DMS153 treated with DMSO at 0.1 percent for 48 hours (cell line): ENCODE measurements around the gene MRPL49.
"Not testable (repeated sequence)": the region's sequence is repeated elsewhere in the genome, so short reads cannot be mapped to it uniquely, and the experiment has no call there.

Experiments
- DNase-seq: peaks from one replicate; lab custom pipeline; 2025; ENCODE audit not compliant: unreplicated experiment; lab: John Stamatoyannopoulos, UW

The MRPL49 gene

GRCh38 chr11:65132988-65133700, 11.0 kb downstream of the MRPL49 start:
- no peak for DNase-seq

DNA sequence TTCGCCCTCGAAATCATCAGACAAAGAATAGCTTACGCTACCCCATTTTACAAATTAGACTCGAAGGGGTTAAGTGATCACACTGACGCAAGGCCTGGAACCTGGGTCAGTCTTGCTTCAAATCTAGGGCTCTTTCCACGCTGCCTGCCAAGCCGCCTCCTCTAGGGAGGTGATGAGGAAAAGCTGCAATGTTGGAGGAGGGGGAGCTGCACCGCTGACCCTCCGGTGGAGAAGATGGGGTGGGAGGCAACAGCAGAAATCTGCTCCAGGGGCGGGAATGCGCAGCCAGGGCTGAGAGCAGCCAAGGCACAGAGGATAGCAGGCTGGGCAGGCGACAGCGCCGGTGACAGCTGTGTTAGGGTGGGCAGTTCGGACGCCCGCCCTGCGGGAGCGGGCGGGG, 11.6 kb downstream of the MRPL49 start:
- DNase-seq = no peak

GRCh38 chr11:65134240-65134951, 12.3 kb downstream of the MRPL49 start, which contains the start of gene SYVN1:
TSS of gene SYVN1 (minus strand) at chr11:65134519. CDS start at chr11:65133601, 918 bp downstream.
- DNase-seq = no peak

DNA sequence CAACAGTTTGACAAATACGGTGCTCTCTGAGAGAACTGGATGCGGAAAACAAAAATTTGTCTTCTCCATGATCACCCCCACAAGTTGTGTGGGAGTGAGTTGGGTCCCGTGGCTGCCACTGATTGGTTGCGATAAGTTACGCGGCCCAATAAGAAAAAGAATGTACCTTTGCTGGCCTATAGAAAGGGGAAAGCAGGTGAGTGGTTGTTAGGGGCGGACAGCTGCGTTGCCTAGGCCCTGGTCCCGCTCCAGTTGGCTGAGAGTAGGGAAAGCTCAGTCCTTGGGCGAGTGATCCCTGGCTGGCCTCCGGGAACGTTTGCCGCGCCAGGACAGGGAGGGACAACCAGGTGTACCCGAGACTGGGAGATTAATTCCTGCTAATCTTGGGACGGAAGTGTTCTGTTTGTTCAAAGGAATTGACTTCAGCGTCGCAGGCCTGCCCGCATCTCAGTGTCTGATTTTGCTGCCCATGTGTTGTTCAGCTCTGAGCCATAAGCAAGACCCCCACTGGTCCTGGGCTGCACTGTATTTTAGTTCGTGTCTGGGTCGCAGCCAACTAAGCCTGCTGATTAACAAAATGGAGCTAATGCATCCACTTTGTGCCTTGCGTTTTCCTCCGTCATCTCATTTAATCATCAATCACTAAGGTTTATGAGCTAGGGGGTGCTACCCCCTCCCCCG, 13.0 kb downstream of the MRPL49 start:
- DNase-seq = peak; percentile 97

GRCh38 chr11:65135633-65136145, 13.6 kb downstream of the MRPL49 start:
- no peak for DNase-seq

DNA sequence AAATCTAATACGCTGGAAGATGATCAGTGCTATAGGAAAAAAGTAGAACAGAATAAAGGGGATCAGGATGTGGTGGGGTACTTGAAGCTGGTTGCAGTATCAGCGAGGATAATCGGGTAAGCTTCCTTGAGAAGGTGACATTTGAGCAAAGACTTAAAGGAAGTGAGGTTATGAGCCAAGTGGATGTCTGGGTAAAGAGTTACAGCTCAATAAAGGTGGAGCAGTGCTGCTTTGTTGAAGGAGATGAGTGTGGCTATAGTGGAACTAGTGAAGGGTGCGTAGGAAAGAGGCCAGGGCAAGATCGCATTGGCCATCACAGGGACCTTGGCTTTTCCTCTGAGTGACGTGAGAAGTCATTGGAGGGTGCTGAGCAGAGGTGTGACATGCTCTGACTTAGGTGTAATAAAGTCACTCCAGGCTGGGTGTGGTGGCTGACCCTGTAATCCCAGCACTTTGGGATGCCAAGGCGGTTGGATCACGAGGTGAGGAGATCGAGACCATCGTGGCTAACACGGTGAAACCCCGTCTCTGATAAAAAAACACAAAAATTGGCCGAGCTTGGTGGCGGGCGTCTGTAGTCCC, 14.5 kb downstream of the MRPL49 start:
- no peak for DNase-seq

- DNase-seq = no peak
Observed at GRCh38 chr11:65141896-65142494, 19.9 kb downstream of the MRPL49 start.

- DNase-seq = no peak
Observed at GRCh38 chr11:65147352-65148075, 25.4 kb downstream of the MRPL49 start.

GRCh38 chr11:65148657-65149056, 26.5 kb downstream of the MRPL49 start:
- no peak for DNase-seq

DNA sequence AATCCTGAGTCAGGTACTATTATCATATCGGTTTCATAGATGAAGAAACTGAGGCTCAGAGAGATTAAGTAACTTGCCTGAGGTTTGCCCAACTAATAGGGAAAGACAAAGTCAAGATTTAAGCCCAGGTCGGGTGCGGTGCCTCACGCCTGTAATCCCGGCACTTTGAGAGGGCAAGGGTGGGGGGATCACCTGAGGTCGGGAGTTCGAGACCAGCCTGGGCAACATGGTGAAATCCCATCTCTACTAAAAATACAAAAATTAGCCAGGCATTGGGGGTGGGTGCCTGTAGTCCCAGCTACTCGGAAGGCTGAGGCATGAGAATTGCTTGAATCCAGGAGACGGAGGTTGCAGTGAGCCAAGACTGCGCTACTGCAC, 28.0 kb downstream of the MRPL49 start:
- not testable (repeated sequence) for DNase-seq

GRCh38 chr11:65150509-65151299, 28.6 kb downstream of the MRPL49 start:
- DNase-seq = peak; percentile 64

GRCh38 chr11:65151331-65151899, 29.3 kb downstream of the MRPL49 start:
- DNase-seq = no peak

- DNase-seq = no peak
Observed at GRCh38 chr11:65152122-65152521, 30.0 kb downstream of the MRPL49 start.

DNA sequence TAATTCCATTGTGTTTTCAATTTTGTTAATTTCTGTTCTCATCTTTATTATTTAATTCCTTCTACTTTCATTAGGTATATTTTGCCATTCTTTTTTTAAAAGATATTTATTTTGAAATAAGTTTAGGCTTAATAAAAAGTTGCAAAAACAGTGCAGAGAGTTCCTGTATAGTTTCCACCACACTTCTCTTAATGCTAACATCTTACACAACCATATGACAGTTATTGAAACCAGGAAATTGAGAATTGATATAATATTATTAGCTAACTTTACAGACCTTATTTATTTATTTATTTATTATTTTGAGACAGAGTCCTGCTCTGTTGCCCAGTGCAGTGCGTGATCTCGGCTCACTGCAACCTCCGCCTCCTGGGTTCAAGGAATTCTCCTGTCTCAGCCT, 34.1 kb downstream of the MRPL49 start:
- DNase-seq = no peak

DNA sequence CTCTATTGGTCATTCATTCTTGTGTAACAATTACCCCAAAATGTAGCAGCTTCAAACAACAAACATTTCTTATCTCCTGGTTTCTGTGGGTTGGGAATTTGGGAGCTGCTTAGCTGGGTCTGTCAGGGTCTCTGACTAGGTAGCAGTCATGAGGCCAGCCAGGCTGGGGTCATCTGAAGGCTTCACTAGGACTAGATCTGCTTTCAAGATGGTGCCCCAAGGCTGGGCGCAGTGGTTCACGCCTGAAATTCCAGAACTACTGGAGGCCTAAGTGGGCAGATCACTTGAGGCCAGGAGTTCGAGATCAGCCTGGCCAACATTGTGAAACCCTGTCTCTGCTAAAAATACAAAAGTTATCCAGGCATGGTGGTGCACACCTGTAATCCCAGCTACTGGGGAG, 34.8 kb downstream of the MRPL49 start:
- no peak for DNase-seq

- no peak for DNase-seq
Observed at GRCh38 chr11:65157336-65157735, 35.2 kb downstream of the MRPL49 start.

- DNase-seq = no peak
Observed at GRCh38 chr11:65159012-65159411, 36.9 kb downstream of the MRPL49 start.

DNA sequence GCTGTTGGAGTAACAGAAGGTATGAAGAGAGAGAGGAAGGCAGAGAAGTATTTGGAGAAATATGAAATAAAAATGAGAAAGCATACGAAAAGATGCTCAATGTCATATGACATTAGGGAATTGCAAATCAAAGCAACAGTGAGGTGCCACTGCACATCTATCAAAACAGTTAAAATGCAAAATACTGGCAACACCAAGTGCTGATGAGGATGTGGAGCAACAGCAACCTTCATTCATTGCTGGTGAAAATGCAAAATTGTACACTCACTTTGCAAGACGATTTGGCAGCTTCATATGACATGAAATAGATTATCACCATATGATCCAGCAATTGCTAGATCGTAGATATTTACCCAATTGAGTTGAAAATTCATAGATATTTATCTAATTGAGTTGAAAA, 38.5 kb downstream of the MRPL49 start:
- no peak for DNase-seq

GRCh38 chr11:65163684-65164083, 41.6 kb downstream of the MRPL49 start:
- DNase-seq = no peak
